ENCODE data around the gene IGFBP5. TPM values are rescaled to one million over a fixed set of nuclear protein-coding genes. Genes with fewer than 3 reads are reported as not detected.
A peak's percentile ranks its signal among the peaks of the same experiment; 100 is the strongest.

IGFBP5 gene
- total and polyA plus RNA-seq, 2 experiments from 2014 or later: 37.9 to 117 TPM

DNA sequence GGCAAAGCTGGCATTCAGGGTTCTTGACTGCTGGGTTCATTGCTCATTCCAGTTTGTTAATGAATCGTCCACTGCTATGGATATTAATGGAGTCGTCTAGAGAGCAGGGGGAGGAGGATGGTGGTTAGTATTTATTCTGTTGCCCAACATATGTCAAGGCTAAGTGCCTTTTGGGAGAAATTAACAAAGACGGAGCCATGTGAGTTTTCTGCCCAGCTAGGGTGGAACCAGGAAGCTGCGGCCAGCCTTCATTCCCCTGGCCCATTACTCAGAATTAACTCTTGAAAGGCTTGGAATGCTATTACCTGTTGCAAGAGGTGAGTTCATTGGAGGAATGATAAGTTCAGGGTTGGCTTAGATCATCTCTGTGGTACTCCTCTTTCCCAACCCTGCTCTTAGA lies 42.8 kb downstream of the IGFBP5 start:
- Histone ChIP-seq H3K36me3 (ENCODE audit: low read depth) (no peaks in the 10 kb centered on the region), H3K79me2 (ENCODE audit: insufficient read depth) (no peaks in the 10 kb centered on the region), H2AFZ (no peak overlapping the region), H3K27me3 (replicated peaks; ENCODE audit: insufficient read depth) (no peaks in the 10 kb centered on the region), H3K27ac (no peak overlapping the region), H3K4me3 (no peak overlapping the region), H4K20me1 (ENCODE audit: insufficient read depth) (no peaks in the 10 kb centered on the region), H3K4me1 (ENCODE audit: insufficient read depth) (peaks cover 18% of the 10 kb centered on the region), H3K9me3 (ENCODE audit: low read depth) (no peaks in the 10 kb centered on the region), H3K4me2 (ENCODE audit: unreplicated experiment) (no peak overlapping the region), H3F3A (ENCODE audit: insufficient read depth) (peaks cover 9% of the 10 kb centered on the region), H3K9ac (no peak overlapping the region), H3K9me2 (ENCODE audit: insufficient read depth) (no peaks in the 10 kb centered on the region)
- DNase-seq: no peak
- 32 to 36% methylated on average over 4 of the region's 4 CpGs for WGBS, 2 experiments (ENCODE audit: low coverage in 1 of 2, low lambda C conversion rate in 2 of 2, missing lambda C conversion rate in 2 of 2)
- TF ChIP-seq EZH2phosphoT487 (IDR thresholded peaks at IDR 0.05; ENCODE audit: insufficient read depth, low read depth): no peak
- no peak for TF ChIP-seq EZH2 (IDR thresholded peaks at IDR 0.05; ENCODE audit: insufficient read depth, poor library complexity, severe bottlenecking)
- in situ Hi-C loops (cut with MboI): no loop called here

DNA sequence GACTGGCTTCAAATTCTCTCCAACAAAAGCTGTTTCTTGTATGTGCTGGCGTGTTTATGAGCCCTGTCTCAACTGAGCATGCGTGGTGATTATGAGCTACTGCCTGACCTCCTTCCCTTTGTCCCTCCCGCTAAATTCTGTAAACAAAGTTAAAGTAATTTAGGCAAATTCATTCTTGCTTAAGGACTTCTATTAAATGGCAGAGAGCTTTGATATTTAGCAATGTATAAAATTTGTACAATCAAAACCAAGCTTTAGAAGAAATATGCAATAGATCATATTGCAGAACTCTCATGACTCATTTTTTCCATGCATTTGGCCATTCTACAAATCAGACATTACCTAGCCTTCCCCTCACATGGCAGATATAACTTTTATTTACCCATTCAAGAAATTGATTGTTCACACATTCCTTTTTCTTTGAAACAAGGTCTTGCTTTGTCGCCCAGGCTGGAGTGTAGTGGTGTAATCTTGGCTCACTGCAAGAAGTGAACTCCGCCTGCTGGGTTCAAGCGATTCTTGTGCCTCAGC lies 43.9 kb downstream of the IGFBP5 start:
- Histone ChIP-seq H3K27ac (0 out of 2 replicates have a peak overlapping the region, but pooled peaks have one; percentile 22), H3K9me2 (ENCODE audit: insufficient read depth) (no peaks in the 10 kb centered on the region), H3K9me3 (ENCODE audit: low read depth) (no peaks in the 10 kb centered on the region), H3K27me3 (replicated peaks; ENCODE audit: insufficient read depth) (no peaks in the 10 kb centered on the region), H3K4me1 (ENCODE audit: insufficient read depth) (peaks cover 23% of the 10 kb centered on the region), H3K4me3 (no peak overlapping the region), H4K20me1 (ENCODE audit: insufficient read depth) (no peaks in the 10 kb centered on the region), H3K79me2 (ENCODE audit: insufficient read depth) (no peaks in the 10 kb centered on the region), H2AFZ (no peak overlapping the region), H3F3A (ENCODE audit: insufficient read depth) (peaks cover 9% of the 10 kb centered on the region), H3K9ac (no peak overlapping the region), H3K36me3 (ENCODE audit: low read depth) (no peaks in the 10 kb centered on the region), H3K4me2 (ENCODE audit: unreplicated experiment) (no peak overlapping the region)
- in situ Hi-C loops (cut with MboI): no loop called here
- 59 to 61% methylated on average over 6 of the region's 6 CpGs for WGBS, 2 experiments (ENCODE audit: low coverage in 1 of 2, low lambda C conversion rate in 2 of 2, missing lambda C conversion rate in 2 of 2)
- TF ChIP-seq EZH2phosphoT487 (IDR thresholded peaks at IDR 0.05; ENCODE audit: insufficient read depth, low read depth) (no peak), EZH2 (IDR thresholded peaks at IDR 0.05; ENCODE audit: insufficient read depth, poor library complexity, severe bottlenecking) (no peak)
- peak; percentile 65 for DNase-seq

DNA sequence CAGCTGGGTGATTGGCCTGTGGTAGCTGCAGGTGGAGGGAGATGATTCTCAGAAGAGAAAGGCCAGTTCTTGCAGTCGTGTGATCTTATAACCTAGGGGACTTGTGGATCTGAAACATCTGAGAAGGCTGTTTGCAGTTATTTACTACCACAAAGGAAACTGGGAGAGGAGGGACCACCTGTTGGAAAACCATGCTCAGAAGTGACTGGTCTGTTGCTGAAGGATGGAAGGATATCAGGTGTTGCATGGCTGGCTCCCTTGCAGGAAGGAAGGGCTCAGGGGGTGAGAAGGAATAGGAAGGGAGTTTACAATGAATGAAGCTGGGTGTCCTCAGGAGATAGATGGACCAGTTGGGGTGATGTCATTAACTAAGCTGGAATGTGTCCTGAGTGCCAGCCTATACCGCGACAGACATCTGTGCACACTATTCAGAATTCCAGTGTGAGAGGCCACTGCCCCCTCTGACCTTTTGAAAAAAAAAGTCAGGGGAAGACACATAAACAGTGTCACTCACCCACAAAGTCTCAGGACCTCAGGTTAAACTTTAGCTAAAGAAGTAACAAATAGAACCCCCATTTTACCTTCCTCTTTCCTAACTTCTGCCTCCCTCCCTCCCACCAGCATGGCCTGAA lies 44.6 kb downstream of the IGFBP5 start:
- Histone ChIP-seq H3K9me3 (ENCODE audit: low read depth) (no peaks in the 10 kb centered on the region), H3F3A (ENCODE audit: insufficient read depth) (peaks cover 9% of the 10 kb centered on the region), H3K9me2 (ENCODE audit: insufficient read depth) (no peaks in the 10 kb centered on the region), H2AFZ (no peak overlapping the region), H3K36me3 (ENCODE audit: low read depth) (no peaks in the 10 kb centered on the region), H3K27me3 (replicated peaks; ENCODE audit: insufficient read depth) (no peaks in the 10 kb centered on the region), H3K4me2 (ENCODE audit: unreplicated experiment) (no peak overlapping the region), H3K9ac (no peak overlapping the region), H3K27ac (no peak overlapping the region), H3K4me1 (ENCODE audit: insufficient read depth) (peaks cover 23% of the 10 kb centered on the region), H3K79me2 (ENCODE audit: insufficient read depth) (no peaks in the 10 kb centered on the region), H4K20me1 (ENCODE audit: insufficient read depth) (no peaks in the 10 kb centered on the region), H3K4me3 (no peak overlapping the region)
- 96 to 98% methylated on average over 3 of the region's 3 CpGs for WGBS, 2 experiments (ENCODE audit: low coverage in 1 of 2, low lambda C conversion rate in 2 of 2, missing lambda C conversion rate in 2 of 2)
- no peak for DNase-seq
- TF ChIP-seq EZH2phosphoT487 (IDR thresholded peaks at IDR 0.05; ENCODE audit: insufficient read depth, low read depth) (no peak), EZH2 (IDR thresholded peaks at IDR 0.05; ENCODE audit: insufficient read depth, poor library complexity, severe bottlenecking) (no peak)
- in situ Hi-C loops (cut with MboI): no loop called here

DNA sequence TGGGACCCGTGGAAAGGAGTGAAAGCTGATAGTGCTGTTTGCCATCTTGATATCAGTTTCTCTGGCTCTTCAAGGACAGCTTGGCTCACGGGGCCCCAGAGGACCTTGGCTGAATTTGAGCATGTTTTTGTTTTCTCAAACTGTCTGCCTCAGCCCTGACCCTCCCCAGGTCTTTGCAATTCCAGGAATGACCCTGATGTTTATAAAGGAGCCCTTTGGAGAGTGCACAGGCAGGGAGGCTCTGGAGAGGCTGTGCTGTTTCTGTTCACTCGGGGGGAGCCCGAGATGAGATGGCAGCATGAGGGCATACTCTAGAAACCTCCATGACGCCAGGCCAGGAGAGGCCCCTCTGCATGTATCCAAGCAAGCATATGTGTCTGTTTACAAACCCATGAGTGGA lies 45.8 kb downstream of the IGFBP5 start:
- Histone ChIP-seq H3K36me3 (ENCODE audit: low read depth) (no peaks in the 10 kb centered on the region), H3K27ac (no peak overlapping the region), H3K9me2 (ENCODE audit: insufficient read depth) (no peaks in the 10 kb centered on the region), H4K20me1 (ENCODE audit: insufficient read depth) (no peaks in the 10 kb centered on the region), H3K4me2 (ENCODE audit: unreplicated experiment) (no peak overlapping the region), H2AFZ (no peak overlapping the region), H3K4me1 (ENCODE audit: insufficient read depth) (peaks cover 24% of the 10 kb centered on the region), H3K27me3 (replicated peaks; ENCODE audit: insufficient read depth) (no peaks in the 10 kb centered on the region), H3K9ac (no peak overlapping the region), H3F3A (ENCODE audit: insufficient read depth) (peaks cover 9% of the 10 kb centered on the region), H3K79me2 (ENCODE audit: insufficient read depth) (no peaks in the 10 kb centered on the region), H3K9me3 (ENCODE audit: low read depth) (no peaks in the 10 kb centered on the region), H3K4me3 (no peak overlapping the region)
- DNase-seq: no peak
- in situ Hi-C loops (cut with MboI): no loop called here
- no peak for TF ChIP-seq EZH2phosphoT487 (IDR thresholded peaks at IDR 0.05; ENCODE audit: insufficient read depth, low read depth)
- no peak for TF ChIP-seq EZH2 (IDR thresholded peaks at IDR 0.05; ENCODE audit: insufficient read depth, poor library complexity, severe bottlenecking)
- WGBS, 2 experiments (ENCODE audit: low coverage in 1 of 2, low lambda C conversion rate in 2 of 2, missing lambda C conversion rate in 2 of 2): 85 to 93% methylated on average over 5 of the region's 5 CpGs
